Osteocyte (in vitro differentiated cells): ENCODE results near the gene CDK9. TPM values are rescaled to one million over a fixed set of nuclear protein-coding genes. Genes with fewer than 3 reads are reported as not detected.

Experiments
- DNase-seq: peaks from one replicate; pipeline ENCODE4 v3.0.0; 2021; ENCODE audit warnings: mixed read lengths; ENCODE audit not compliant: unreplicated experiment; ENCODE audit errors: extremely low spot score
- H3K27ac Mint-ChIP-seq: one replicate; pipeline ENCODE4 v1.8.0; 2021; ENCODE audit warnings: mild to moderate bottlenecking, mixed read lengths; ENCODE audit not compliant: unreplicated experiment
- H3K27me3 Mint-ChIP-seq: one replicate; pipeline ENCODE4 v1.8.0; 2021; ENCODE audit warnings: mixed read lengths; ENCODE audit not compliant: unreplicated experiment
- H3K36me3 Mint-ChIP-seq: one replicate; pipeline ENCODE4 v1.8.0; 2021; ENCODE audit warnings: mixed read lengths; ENCODE audit not compliant: unreplicated experiment
- H3K4me1 Mint-ChIP-seq: one replicate; pipeline ENCODE4 v1.8.0; 2021; ENCODE audit warnings: mixed read lengths; ENCODE audit not compliant: unreplicated experiment
- H3K4me3 Mint-ChIP-seq: one replicate; pipeline ENCODE4 v1.8.0; 2021; ENCODE audit warnings: mild to moderate bottlenecking, moderate library complexity, mixed read lengths; ENCODE audit not compliant: unreplicated experiment
- H3K9me3 Mint-ChIP-seq: one replicate; pipeline ENCODE4 v1.8.0; 2021; ENCODE audit warnings: mixed read lengths; ENCODE audit not compliant: unreplicated experiment
- CTCF ChIP-seq: fragments of 200-600 bp; sonication (generic); IDR thresholded peaks from 2 replicates; pipeline ENCODE4 v1.5.0; 2021; ENCODE audit warnings: antibody characterized with exemption, mild to moderate bottlenecking, moderate library complexity
- total RNA-seq: library from RNA; stranded (reverse); gene quantifications from 2 replicates; pipeline ENCODE4 v1.2.1, GENCODE V29; 2021

CDK9 gene
- total RNA-seq, 1 donor from 2014 or later: 78.5 TPM

GRCh38 chr9:127815512-127816361, 29.9 kb downstream of the CDK9 start:
- H3K9me3 Mint-ChIP-seq: no peaks in the 10 kb centered on the region
- no peak overlapping the region for H3K27ac Mint-ChIP-seq
- no peak for TF ChIP-seq CTCF
- H3K4me3 Mint-ChIP-seq: no peak overlapping the region
- peaks cover 11% of the 10 kb centered on the region for H3K36me3 Mint-ChIP-seq
- no peaks in the 10 kb centered on the region for H3K4me1 Mint-ChIP-seq
- no peaks in the 10 kb centered on the region for H3K27me3 Mint-ChIP-seq
- no peak for DNase-seq

GRCh38 chr9:127816362-127816725, 30.5 kb downstream of the CDK9 start:
- Mint-ChIP-seq H3K27me3 (no peaks in the 10 kb centered on the region), H3K9me3 (no peaks in the 10 kb centered on the region), H3K4me1 (no peaks in the 10 kb centered on the region), H3K27ac (no peak overlapping the region), H3K4me3 (no peak overlapping the region), H3K36me3 (peaks cover 13% of the 10 kb centered on the region)
- DNase-seq: no peak
- no peak for TF ChIP-seq CTCF

- H3K27me3 Mint-ChIP-seq: no peaks in the 10 kb centered on the region
- H3K27ac Mint-ChIP-seq: no peak overlapping the region
- peaks cover 13% of the 10 kb centered on the region for H3K36me3 Mint-ChIP-seq
- no peaks in the 10 kb centered on the region for H3K9me3 Mint-ChIP-seq
- no peak overlapping the region for H3K4me3 Mint-ChIP-seq
- no peak for TF ChIP-seq CTCF
- no peak for DNase-seq
- no peaks in the 10 kb centered on the region for H3K4me1 Mint-ChIP-seq
These were observed 30.9 kb downstream of the CDK9 start for GRCh38 chr9:127816728-127817127.

GRCh38 chr9:127817881-127818434, 32.1 kb downstream of the CDK9 start:
- Mint-ChIP-seq H3K36me3 (peaks cover 13% of the 10 kb centered on the region), H3K4me1 (no peaks in the 10 kb centered on the region), H3K4me3 (no peak overlapping the region), H3K27me3 (no peaks in the 10 kb centered on the region), H3K27ac (peak overlapping the region; percentile 28), H3K9me3 (no peaks in the 10 kb centered on the region)
- TF ChIP-seq CTCF: no peak
- no peak for DNase-seq

- Mint-ChIP-seq H3K27me3 (no peaks in the 10 kb centered on the region), H3K4me3 (no peak overlapping the region), H3K9me3 (no peaks in the 10 kb centered on the region), H3K4me1 (no peaks in the 10 kb centered on the region), H3K36me3 (peaks cover 13% of the 10 kb centered on the region), H3K27ac (no peak overlapping the region)
- DNase-seq: no peak
- TF ChIP-seq CTCF: no peak
These were observed 32.7 kb downstream of the CDK9 start for GRCh38 chr9:127818574-127818973.
